ENCODE results near the gene ZNF22. TPM values are rescaled to one million over a fixed set of nuclear protein-coding genes. Genes with fewer than 3 reads are reported as not detected.

The ZNF22 gene
- total RNA-seq, 1 donor from 2014 or later, result 23.1 TPM

- H3K36me3 Mint-ChIP-seq (ENCODE audit: low read depth), result no peaks in the 10 kb centered on the region
- no peaks in the 10 kb centered on the region for H3K27me3 Mint-ChIP-seq (ENCODE audit: insufficient read depth)
- intact Hi-C loops (cut with micrococcal nuclease), result loop anchor here (5.0 kb wide), 1 partner anchor 91 kb away; no protein-coding TSS in a partner anchor
- H3K27ac Mint-ChIP-seq, result peak overlapping the region; percentile 54
- H3K4me1 Mint-ChIP-seq (ENCODE audit: low read depth), result peaks cover 46% of the 10 kb centered on the region
- peak overlapping the region; percentile 2 for H3K4me3 Mint-ChIP-seq
- H3K9me3 Mint-ChIP-seq, result no peaks in the 10 kb centered on the region
- no peak for DNase-seq (ENCODE audit: low spot score)
Measured at GRCh38 chr10:44968091-44968490, 32.6 kb upstream of the ZNF22 start.

GRCh38 chr10:44968500-44969400, 32.0 kb upstream of the ZNF22 start:
- intact Hi-C loops (cut with micrococcal nuclease), result loop anchor here (5.0 kb wide), 1 partner anchor 91 kb away; no protein-coding TSS in a partner anchor
- peak overlapping the region; percentile 2 for H3K4me3 Mint-ChIP-seq
- H3K27me3 Mint-ChIP-seq (ENCODE audit: insufficient read depth), result no peaks in the 10 kb centered on the region
- no peaks in the 10 kb centered on the region for H3K36me3 Mint-ChIP-seq (ENCODE audit: low read depth)
- no peak for DNase-seq (ENCODE audit: low spot score)
- H3K27ac Mint-ChIP-seq, result peak overlapping the region; percentile 54
- H3K4me1 Mint-ChIP-seq (ENCODE audit: low read depth), result peaks cover 52% of the 10 kb centered on the region
- no peaks in the 10 kb centered on the region for H3K9me3 Mint-ChIP-seq

- intact Hi-C loops (cut with micrococcal nuclease), result loop anchor here (5.0 to 10.0 kb wide), 2 partner anchors 93 to 1055 kb away; no protein-coding TSS in a partner anchor
- H3K4me1 Mint-ChIP-seq (ENCODE audit: low read depth), result peaks cover 49% of the 10 kb centered on the region
- no peak overlapping the region for H3K27ac Mint-ChIP-seq
- H3K9me3 Mint-ChIP-seq, result no peaks in the 10 kb centered on the region
- H3K27me3 Mint-ChIP-seq (ENCODE audit: insufficient read depth), result no peaks in the 10 kb centered on the region
- DNase-seq (ENCODE audit: low spot score), result no peak
- no peaks in the 10 kb centered on the region for H3K36me3 Mint-ChIP-seq (ENCODE audit: low read depth)
- no peak overlapping the region for H3K4me3 Mint-ChIP-seq
Measured at GRCh38 chr10:44969854-44970253, 30.9 kb upstream of the ZNF22 start.

- Mint-ChIP-seq H3K4me3 (no peak overlapping the region), H3K4me1 (ENCODE audit: low read depth) (peaks cover 41% of the 10 kb centered on the region), H3K27ac (no peak overlapping the region), H3K9me3 (no peaks in the 10 kb centered on the region), H3K27me3 (ENCODE audit: insufficient read depth) (no peaks in the 10 kb centered on the region), H3K36me3 (ENCODE audit: low read depth) (no peaks in the 10 kb centered on the region)
- DNase-seq (ENCODE audit: low spot score), result no peak
- intact Hi-C loops (cut with micrococcal nuclease), result loop anchor here (10.0 kb wide), 1 partner anchor 1054 kb away; no protein-coding TSS in a partner anchor
Measured at GRCh38 chr10:44970812-44971395, 29.8 kb upstream of the ZNF22 start.

- no peak overlapping the region for H3K4me3 Mint-ChIP-seq
- no peaks in the 10 kb centered on the region for H3K36me3 Mint-ChIP-seq (ENCODE audit: low read depth)
- H3K9me3 Mint-ChIP-seq, result no peaks in the 10 kb centered on the region
- H3K27me3 Mint-ChIP-seq (ENCODE audit: insufficient read depth), result no peaks in the 10 kb centered on the region
- intact Hi-C loops (cut with micrococcal nuclease), result loop anchor here (10.0 kb wide), 1 partner anchor 1053 kb away; no protein-coding TSS in a partner anchor
- H3K27ac Mint-ChIP-seq, result no peak overlapping the region
- DNase-seq (ENCODE audit: low spot score), result no peak
- peaks cover 40% of the 10 kb centered on the region for H3K4me1 Mint-ChIP-seq (ENCODE audit: low read depth)
Measured at GRCh38 chr10:44971434-44971833, 29.3 kb upstream of the ZNF22 start.

GRCh38 chr10:44971935-44972757, 28.6 kb upstream of the ZNF22 start:
- no peaks in the 10 kb centered on the region for H3K36me3 Mint-ChIP-seq (ENCODE audit: low read depth)
- DNase-seq (ENCODE audit: low spot score), result no peak
- no peak overlapping the region for H3K4me3 Mint-ChIP-seq
- H3K27me3 Mint-ChIP-seq (ENCODE audit: insufficient read depth), result no peaks in the 10 kb centered on the region
- H3K9me3 Mint-ChIP-seq, result no peaks in the 10 kb centered on the region
- intact Hi-C loops (cut with micrococcal nuclease), result loop anchor here (10.0 kb wide), 1 partner anchor 1053 kb away; no protein-coding TSS in a partner anchor
- H3K4me1 Mint-ChIP-seq (ENCODE audit: low read depth), result peaks cover 45% of the 10 kb centered on the region
- no peak overlapping the region for H3K27ac Mint-ChIP-seq

- Mint-ChIP-seq H3K4me1 (ENCODE audit: low read depth) (peaks cover 40% of the 10 kb centered on the region), H3K36me3 (ENCODE audit: low read depth) (no peaks in the 10 kb centered on the region), H3K9me3 (no peaks in the 10 kb centered on the region), H3K27me3 (ENCODE audit: insufficient read depth) (no peaks in the 10 kb centered on the region), H3K27ac (no peak overlapping the region), H3K4me3 (no peak overlapping the region)
- intact Hi-C loops (cut with micrococcal nuclease), result loop anchor here (10.0 kb wide), 1 partner anchor 1052 kb away; no protein-coding TSS in a partner anchor
- DNase-seq (ENCODE audit: low spot score), result no peak
Measured at GRCh38 chr10:44972874-44973306, 27.8 kb upstream of the ZNF22 start.

- peak overlapping the region; percentile 53 for H3K27ac Mint-ChIP-seq
- DNase-seq (ENCODE audit: low spot score), result no peak
- peak overlapping the region; percentile 35 for H3K4me3 Mint-ChIP-seq
- H3K27me3 Mint-ChIP-seq (ENCODE audit: insufficient read depth), result no peaks in the 10 kb centered on the region
- no peaks in the 10 kb centered on the region for H3K36me3 Mint-ChIP-seq (ENCODE audit: low read depth)
- peaks cover 40% of the 10 kb centered on the region for H3K4me1 Mint-ChIP-seq (ENCODE audit: low read depth)
- H3K9me3 Mint-ChIP-seq, result no peaks in the 10 kb centered on the region
- intact Hi-C loops (cut with micrococcal nuclease), result loop anchor here (10.0 kb wide), 1 partner anchor 1051 kb away; no protein-coding TSS in a partner anchor
Measured at GRCh38 chr10:44973323-44974081, 27.2 kb upstream of the ZNF22 start.

- intact Hi-C loops (cut with micrococcal nuclease), result loop anchor here (10.0 kb wide), 1 partner anchor 1051 kb away; no protein-coding TSS in a partner anchor
- Mint-ChIP-seq H3K9me3 (no peaks in the 10 kb centered on the region), H3K4me3 (peak overlapping the region; percentile 75), H3K27ac (no peak overlapping the region), H3K27me3 (ENCODE audit: insufficient read depth) (no peaks in the 10 kb centered on the region), H3K36me3 (ENCODE audit: low read depth) (no peaks in the 10 kb centered on the region), H3K4me1 (ENCODE audit: low read depth) (peaks cover 40% of the 10 kb centered on the region)
- DNase-seq (ENCODE audit: low spot score), result no peak
Measured at GRCh38 chr10:44974082-44974627, 26.6 kb upstream of the ZNF22 start.

- H3K27ac Mint-ChIP-seq, result peak overlapping the region; percentile 40
- peak overlapping the region; percentile 75 for H3K4me3 Mint-ChIP-seq
- intact Hi-C loops (cut with micrococcal nuclease), result loop anchor here (1.0 to 10.0 kb wide), 5 partner anchors 9 to 1050 kb away; partner anchors contain the start of gene RASSF4
- H3K9me3 Mint-ChIP-seq, result no peaks in the 10 kb centered on the region
- peaks cover 35% of the 10 kb centered on the region for H3K4me1 Mint-ChIP-seq (ENCODE audit: low read depth)
- no peaks in the 10 kb centered on the region for H3K36me3 Mint-ChIP-seq (ENCODE audit: low read depth)
- H3K27me3 Mint-ChIP-seq (ENCODE audit: insufficient read depth), result no peaks in the 10 kb centered on the region
- peak; percentile 66 for DNase-seq (ENCODE audit: low spot score)
Measured at GRCh38 chr10:44974628-44975430, 25.9 kb upstream of the ZNF22 start.
